Inferior parietal cortex (tissue), 1 donor: ENCODE measurements around the gene TRABD.
"Not testable (repeated sequence)": the region's sequence is repeated elsewhere in the genome, so short reads cannot be mapped to it uniquely, and the experiment has no call there.

Experiments
- DNase-seq: peaks from one replicate; pipeline ENCODE4 v3.0.0-alpha.2; 2016; ENCODE audit errors: extremely low spot score

The TRABD gene

DNA sequence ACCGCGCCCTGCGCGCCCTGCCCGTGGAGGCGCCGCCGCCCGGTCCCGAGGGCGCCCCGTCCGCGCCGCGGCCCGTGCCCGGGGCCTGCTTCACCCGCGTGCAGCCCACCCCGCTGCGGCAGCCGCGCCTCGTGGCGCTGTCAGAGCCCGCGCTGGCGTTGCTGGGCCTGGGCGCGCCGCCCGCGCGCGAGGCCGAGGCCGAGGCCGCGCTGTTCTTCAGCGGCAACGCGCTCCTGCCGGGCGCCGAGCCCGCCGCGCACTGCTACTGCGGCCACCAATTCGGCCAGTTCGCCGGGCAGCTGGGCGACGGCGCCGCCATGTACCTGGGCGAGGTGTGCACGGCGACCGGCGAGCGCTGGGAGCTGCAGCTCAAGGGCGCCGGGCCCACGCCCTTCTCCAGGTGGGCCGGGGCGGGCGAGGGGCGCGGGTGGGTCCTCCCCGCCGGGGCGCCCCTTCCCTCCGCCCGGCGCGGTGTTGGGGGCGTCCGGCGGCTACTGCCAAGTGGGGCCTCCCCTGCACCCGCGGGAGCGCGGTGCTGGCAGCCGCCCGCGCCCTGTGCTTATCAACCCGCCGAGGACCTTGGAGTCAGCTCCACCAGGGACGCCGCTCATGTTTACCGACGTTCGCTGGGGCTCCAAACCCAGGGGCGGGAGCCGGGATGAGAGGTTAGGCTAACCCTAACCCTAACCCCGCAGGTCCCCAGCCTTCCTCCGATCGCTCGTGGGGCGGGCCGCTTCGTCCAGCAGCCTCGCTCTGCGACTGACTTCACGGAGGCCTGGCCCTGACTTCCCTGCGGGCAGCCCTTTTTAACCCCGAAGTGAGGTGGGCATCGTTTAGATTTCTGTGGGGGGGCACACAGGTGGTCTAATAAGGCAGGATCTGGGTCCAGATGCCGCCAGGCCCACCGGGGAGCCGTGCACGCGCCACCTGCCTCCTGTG is 15.7 kb downstream of the TRABD start:
- DNase-seq, result no peak

DNA sequence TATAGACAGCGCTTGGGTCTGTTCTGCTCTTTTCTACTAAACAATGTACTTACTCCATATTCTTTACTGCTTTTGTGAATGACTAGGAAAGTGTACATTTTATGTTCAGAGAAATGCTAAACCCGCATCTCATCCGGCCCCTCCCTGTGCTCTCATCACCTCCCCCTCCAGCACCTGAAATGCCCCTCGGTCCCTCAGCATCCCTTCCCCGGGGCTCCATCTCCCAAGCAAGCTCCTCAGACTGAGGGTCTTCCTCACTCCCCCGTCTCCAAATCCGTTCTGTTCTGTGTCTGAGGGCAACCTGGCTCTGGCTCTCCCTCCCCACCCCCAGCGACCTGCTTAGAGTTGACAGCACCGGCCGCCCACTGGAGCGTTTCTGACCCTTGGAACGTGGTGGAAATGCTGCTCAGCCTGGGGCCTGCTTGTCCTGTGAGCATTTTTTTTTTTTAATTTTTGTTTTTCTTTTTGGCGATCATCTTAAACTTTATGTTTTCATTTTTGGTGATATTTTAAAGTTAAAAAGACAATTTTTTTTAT is 16.5 kb downstream of the TRABD start:
- no peak for DNase-seq

DNA sequence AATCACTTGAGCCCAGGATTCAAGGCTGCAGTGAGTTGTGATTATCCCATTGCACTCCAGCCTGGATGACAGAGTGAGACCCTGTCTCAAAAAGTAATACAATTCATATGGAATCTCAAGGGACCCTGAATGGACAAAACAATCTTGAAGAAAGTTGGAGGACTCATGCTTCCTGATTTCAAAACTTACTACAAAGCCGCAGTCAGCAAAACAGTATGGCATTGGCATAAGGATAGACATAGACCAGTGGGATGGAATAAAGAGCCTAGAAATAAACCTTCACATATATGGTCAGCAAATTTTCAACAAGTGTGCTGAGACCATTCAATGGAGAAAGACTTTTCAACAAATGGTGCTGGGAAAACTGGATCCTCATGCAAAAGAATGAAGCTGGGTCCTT is 17.6 kb downstream of the TRABD start:
- no peak for DNase-seq

DNA sequence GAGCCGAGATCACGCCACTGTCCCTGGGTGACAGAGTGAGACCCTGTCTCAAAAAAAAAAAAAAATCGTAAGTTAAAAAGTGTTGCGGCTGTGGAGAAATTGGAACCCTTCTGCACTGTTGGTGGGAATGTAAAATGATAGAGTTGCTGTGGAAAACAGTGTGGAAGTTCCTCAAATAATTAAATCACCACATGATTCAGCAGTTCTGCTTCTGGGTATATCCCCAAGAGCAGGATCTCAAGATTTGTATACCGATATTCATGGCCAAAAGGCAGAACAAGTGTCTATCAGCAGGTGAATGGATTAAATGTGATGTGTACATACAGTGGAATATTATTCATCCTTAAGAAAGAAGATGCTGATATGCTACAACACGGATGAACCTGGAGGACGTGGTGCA is 18.9 kb downstream of the TRABD start:
- DNase-seq, result no peak

DNA sequence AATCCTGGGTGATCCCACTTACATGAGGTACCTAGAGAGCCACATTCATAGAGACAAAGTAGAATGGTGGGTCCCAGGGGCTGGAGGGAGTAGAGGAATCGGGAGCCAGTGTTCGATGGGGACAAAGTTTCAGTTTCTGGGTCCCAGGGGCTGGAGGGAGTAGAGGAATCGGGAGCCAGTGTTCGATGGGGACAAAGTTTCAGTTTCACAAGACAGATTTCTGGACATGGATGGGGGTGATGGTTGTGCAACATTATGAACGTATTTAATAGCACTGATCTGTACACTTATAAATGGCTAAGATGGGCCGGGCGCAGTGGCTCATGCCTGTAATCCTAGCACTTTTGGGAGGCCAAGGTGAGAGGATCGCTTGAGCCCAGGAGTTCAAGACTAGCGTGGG is 19.3 kb downstream of the TRABD start:
- DNase-seq, result not testable (repeated sequence)

DNA sequence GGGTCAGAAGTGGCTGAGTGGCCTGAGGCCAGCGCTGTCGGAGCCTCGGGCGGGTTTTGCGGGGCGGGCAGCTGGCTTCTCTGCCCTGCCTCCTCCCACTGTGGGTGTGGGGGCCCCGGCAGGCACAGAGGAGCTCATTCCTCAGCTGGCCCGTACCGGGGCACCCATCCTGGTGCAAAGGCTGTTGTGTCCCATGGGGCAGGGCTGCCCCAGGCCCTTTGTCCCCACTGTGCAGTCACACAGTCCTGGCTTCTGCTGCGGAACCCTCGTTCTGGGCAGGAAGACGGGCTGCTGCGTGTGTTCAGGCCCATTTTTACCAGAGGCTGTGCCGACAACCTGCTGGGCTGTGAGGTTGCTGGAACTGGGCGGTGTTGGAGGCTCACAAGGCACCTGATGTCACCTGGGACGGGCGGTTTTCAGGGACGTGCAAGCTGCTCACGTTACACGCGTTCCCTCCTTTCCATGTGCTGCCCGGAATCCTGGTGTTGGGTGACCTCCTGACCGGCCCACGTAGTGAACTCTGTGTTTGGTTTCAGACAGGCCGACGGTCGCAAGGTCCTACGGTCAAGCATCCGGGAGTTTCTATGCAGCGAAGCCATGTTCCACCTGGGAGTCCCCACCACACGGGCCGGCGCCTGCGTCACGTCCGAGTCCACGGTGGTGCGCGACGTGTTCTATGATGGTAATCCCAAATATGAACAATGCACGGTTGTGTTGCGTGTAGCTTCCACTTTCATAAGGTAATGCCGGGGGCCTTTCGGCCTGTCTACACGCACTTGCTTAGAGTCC is 20.3 kb downstream of the TRABD start:
- no peak for DNase-seq

DNA sequence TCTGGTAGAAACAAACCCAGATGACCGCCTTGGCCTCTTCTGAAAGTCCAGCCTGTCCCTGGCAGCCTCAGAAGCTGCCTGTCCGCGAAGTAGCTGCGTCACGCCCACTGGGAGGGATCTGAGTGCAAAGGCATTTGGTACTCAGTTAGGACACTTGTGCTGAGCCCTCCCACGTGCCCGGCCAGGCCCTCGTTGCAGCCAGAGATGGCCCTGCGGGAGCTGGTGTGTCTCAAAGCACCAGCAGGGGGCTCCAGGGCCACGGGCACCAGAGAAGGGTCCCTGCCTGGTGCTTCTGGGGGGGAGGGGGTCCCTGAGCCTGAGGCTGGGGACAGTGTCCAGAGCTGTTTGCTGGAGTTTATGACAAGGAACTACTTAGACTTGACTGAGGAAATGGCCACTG is 20.9 kb downstream of the TRABD start:
- DNase-seq, result no peak

DNA sequence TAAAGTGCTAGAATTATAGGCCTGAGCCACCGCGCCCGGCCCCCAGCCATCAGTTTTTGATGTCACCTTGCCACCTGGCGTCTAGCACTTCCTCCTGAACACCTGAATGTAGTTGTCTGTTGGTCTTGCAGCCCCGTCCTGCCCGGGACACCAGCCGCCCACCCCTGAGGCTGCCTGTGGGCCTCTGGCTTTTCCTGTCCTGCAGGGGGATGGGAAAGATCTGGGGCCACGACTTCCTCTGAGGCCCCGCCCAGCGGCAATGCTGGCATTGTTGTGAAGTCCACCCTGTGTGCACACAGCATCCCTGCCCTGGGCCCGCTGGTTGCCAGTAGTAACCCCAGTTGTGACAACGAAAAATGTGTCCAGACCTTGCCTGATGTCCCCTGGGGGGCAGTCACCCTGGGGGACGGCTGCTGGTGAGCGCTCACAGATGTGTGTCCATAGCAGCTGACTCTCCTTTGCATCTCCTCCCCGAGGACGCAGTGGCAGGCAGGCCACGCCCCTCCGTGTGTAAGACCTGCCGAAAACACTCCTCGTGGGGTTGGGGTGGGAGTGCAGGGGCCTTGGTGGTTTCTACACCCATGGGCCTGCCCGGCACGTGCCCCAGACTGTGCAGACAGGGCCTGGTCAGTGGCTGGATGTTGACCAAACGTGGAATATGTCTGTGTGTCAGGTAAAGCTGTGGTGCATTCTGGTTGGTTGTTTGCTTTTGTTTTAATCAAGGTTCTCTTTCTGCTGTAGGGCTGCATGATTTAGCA is 21.8 kb downstream of the TRABD start:
- no peak for DNase-seq

DNA sequence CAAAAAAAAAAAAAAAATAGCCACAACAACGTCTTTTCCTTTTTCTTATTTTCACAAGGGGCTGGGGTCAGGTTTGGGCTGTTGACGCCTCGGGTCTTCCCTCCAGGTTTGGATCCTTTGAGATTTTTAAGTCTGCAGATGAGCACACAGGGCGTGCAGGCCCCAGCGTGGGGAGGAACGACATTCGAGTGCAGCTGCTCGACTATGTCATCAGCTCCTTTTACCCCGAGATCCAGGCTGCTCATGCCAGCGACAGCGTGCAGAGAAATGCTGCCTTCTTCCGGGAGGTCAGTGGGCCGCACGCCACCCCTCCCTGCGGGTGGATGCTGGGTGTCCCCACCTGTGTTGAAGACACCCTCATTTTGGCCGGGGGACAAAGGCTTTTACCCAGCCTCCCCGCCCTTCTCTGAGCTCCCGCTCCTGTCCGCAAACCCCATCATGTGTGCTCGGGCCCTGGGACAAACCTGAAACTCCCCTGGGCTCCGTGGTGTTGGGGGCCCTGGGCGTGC is 22.8 kb downstream of the TRABD start:
- DNase-seq, result no peak

DNA sequence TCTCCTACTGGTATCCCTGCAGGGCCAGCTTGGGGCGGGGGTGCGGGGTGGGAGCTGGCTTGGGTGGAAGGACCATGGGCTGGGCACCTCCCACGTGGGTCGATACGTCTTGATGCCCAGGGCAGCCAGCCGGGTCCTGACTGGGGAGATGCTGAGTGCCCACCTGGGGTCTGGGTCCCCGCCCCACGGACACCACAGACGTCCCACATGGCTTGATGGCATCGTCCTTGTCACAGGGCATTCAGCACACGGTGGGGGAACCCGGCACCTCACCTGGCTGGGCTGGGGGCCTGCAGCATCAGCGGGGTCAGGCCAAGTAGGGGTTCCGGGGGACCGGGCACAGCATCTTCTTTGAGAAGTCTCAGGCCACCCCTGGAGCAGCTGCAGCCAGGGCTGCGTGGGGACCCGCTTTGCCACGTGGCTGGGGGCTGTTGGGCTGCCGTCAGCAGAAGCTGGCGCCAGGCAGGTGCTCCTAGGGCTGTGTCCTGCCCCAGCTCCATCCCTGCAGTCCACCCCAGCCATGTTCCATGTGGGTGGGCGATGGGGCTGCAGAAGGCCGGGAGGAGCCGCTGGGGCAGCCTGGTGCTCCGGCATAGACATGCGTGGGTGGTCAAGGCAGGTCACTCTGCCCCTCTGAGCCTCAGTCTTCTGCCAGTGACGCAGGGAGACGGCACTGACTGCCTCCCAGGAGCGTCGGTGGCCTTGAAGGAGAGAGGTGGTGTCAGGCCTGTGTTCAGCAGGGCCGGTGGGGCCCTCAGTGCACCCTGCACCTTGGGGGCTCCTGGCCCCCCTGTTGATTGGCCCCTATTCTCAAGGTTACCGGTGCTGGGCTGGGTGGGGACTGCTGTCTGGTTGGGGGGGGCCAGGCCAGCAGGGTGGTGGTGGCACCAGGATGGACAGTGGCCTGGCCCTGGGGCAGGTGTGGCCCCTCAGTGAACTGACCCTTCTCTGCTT is 23.5 kb downstream of the TRABD start:
- DNase-seq, result no peak

DNA sequence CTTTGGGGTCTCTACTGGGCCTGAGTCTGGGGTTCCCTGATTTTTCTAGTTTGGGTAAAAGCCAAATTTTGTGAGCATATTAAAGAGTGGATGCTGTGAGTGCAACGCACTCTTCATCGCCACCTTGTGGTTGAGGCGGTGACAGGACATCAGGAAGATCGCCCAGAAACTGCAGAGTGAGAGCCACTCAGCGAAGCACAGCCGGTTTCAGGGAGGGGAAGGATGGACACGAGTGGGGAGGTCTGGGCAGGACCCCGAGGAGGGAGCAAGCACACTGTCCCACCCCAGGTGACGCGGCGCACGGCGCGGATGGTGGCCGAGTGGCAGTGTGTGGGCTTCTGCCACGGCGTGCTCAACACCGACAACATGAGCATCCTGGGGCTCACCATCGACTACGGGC is 24.2 kb downstream of the TRABD start:
- peak; percentile 81 for DNase-seq

DNA sequence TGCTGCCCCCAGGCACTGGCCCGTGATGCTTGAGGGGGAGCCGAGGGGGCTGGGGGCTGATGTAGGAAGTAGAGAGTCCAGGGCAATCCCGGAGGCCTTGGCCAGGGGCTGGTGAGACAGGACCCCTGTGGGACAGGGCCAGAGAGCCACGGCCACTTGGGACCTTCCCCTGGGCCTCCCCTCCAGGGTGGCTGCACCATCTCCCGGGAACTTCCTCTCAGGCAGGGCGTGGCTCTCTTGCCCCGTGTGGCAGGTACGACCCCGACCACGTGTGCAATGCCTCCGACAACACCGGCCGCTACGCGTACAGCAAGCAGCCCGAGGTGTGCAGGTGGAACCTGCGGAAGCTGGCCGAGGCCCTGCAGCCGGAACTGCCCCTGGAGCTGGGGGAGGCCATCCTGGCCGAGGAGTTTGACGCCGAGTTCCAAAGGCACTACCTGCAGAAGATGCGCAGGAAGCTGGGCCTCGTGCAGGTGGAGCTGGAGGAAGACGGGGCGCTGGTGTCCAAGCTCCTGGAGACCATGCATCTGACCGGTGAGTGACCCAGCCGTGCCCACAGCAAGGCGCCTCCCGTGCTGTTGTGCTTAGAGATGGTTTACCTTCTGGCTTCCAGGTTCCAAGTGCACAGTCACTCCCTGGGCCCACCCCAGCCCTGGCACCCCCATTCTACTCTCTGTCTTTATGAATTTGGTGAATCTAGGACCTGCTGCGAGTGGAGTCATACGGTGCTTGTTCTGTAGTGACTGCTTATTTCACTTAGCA is 24.8 kb downstream of the TRABD start:
- no peak for DNase-seq

DNA sequence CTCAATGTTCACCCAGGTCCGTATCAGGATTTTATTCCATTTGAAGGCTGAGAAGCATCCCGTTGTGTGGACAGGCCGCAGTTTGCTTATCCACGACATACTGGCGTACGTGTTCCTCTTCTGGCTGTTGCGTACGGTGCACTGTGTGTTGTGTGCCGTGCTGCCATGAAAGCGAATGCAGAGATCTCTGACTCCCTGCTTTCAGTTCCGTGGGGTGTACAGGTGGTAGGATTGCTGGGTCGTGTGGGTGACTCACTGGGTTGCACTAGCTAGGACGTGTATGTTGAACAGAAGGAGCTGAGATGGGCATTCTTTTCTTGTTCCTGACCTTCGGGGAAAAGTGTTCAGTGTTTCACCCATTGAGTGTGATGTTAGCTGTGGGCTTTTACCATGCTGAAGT is 25.4 kb downstream of the TRABD start:
- no peak for DNase-seq

DNA sequence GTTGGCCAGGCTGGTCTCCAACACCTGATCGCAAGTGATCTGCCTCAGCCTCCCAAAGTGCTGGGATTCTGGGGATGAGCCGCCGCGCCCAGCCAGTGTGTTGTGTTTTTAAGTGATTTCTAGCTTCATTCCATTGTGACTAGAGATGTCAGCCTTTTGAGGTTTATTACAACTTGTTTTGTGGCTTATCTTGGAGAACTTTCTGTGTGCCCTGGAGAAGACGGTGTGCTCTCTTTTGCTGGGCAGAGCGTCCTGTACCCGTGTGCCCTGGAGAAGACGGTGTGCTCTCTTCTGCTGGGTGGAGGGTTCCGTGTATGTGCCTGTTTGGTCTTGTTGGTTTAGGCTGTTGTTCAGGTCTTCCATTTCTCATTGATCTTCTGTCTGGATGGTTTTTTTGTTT is 27.6 kb downstream of the TRABD start:
- DNase-seq, result no peak

DNA sequence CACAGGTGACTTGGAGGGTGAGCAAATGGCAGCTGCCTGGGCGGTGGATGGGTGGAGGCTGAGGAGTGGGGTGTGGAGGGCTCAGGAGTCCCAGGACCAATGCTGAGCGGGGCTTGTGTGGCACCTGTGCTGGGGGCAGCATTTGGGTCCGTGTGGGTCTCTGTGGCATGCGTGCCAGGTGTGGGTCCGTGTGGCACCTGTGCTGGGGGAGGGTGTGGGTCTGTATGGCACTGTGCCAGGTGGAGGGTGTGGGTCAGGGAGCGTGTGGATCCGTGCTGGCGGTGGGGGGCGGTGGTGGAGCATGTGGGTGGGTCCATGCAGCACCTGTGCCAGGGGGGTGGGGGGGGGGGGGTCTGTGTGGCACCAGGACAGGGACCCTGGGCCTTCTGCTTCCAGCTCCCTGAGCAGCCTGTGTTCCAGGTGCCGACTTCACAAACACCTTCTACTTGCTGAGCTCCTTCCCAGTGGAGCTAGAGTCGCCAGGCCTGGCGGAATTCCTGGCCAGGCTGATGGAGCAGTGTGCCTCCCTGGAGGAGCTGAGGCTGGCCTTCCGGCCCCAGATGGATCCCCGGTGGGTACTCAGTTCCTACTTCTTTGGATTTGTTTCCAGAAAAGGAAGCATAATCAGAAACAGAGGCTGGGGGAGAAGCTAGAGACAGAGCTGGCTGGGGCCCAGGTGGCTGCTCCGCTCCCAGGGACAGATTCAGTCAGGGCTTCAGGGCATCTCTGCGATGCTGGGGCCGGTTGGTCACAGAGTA is 29.8 kb downstream of the TRABD start:
- DNase-seq, result no peak

DNA sequence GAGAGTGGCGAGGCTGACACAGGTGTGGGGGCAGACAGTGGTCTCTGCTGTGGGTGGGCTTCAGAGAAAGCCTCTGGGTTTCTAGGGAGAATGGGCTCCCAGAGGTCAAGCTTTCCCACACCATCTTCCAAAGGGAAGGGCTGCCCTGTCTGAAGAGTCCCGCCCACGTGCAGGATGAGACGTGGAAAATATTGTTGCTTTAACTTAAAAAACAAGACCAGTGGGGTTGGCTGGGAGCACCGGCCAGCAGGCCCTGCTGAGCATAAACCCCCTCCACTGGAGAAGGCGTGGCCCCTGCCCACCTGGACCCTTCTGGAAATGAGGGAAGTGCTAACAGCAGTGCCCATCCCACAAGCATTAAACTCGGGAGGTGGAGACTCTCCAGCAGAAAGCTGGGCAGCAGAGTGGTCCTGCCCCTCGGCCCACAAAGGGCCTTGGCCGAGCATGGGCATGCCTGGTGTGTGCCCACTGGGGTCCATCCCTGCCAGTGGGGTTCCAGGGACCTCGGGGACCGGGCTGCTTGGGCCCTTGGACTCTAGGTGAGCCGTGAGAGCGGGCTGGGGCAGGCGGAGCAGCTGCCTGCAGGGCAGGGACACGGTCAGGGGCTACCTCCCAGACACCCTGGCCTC is 30.5 kb downstream of the TRABD start:
- DNase-seq, result no peak

DNA sequence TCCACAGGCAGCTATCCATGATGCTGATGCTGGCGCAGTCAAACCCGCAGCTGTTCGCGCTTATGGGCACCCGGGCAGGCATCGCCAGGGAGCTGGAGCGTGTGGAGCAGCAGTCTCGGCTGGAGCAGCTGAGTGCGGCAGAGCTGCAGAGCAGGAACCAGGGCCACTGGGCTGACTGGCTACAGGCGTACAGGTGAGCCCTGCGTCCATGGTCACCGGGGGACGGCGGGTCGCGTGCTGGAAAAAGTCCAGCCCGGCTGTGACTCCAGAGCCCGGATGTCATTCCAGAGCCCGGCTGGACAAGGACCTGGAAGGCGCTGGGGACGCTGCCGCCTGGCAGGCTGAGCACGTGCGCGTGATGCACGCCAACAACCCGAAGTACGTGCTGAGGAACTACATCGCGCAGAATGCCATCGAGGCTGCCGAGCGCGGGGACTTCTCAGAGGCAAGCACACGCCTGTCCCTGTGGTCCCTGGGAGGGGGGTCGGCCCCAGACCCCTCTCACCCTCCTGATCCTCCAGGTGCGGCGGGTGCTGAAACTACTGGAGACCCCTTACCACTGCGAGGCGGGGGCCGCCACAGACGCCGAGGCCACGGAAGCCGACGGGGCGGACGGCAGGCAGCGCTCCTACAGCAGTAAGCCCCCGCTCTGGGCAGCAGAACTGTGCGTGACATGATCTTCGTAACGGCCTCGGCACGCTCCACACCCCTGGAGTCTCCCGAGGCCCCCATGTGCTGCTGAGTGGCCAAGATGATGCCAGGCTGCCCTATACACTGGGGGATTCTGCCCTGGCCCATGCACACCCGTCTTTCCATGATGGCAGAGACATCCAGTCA is 31.2 kb downstream of the TRABD start:
- no peak for DNase-seq
